Spleen (tissue), 7 donors: ENCODE results near the gene TSPAN17.

Experiments used
- CTCF ChIP-seq, 11 experiments: fragments of 200-600 bp in 7 of 11; fragments of 450-650 bp in 4 of 11; sonication (generic) in 4 of 11; IDR thresholded peaks in 8 of 11; conservative IDR thresholded peaks in 3 of 11; 1 replicate in 7 of 11; 2 replicates in 4 of 11; pipeline versions ENCODE4 v1.4.0 to v1.8.0; 2016 to 2021; ENCODE audit warnings: antibody characterized with exemption in 11 of 11, inconsistent platforms in 4 of 11, mild to moderate bottlenecking in 1 of 11
- POLR2A ChIP-seq, 3 donors: fragments of 450-650 bp; IDR thresholded peaks; one replicate each; pipeline ENCODE4 v1.5.1; 2017; ENCODE audit warnings: antibody characterized with exemption in 3 of 3, mild to moderate bottlenecking in 1 of 3
- POLR2AphosphoS5 ChIP-seq, 3 donors: sonication (generic); formaldehyde crosslinking; IDR thresholded peaks; one replicate each; pipeline ENCODE4 v1.5.1; 2017; ENCODE audit warnings: antibody characterized with exemption in 3 of 3
- donor health status: DM: no; HTN: no; CAD: no; lungs with moderate emphysema.
- donor health status: DM: no; HTN: no; CAD: no.
- donor health status: DM: no; HTN: no; CAD: no.

- TF ChIP-seq CTCF (IDR thresholded peaks at IDR 0.05 in 8 of 11, conservative IDR thresholded peaks at IDR 0.05 in 3 of 11) (no peak), POLR2A (IDR thresholded peaks at IDR 0.05) (no peak), POLR2AphosphoS5 (IDR thresholded peaks at IDR 0.05) (no peak)
These were observed 1.4 kb downstream of the TSPAN17 start for GRCh38 chr5:176648474-176649194.
